ENCODE measurements around the gene PRRC2B.

The PRRC2B gene

DNA sequence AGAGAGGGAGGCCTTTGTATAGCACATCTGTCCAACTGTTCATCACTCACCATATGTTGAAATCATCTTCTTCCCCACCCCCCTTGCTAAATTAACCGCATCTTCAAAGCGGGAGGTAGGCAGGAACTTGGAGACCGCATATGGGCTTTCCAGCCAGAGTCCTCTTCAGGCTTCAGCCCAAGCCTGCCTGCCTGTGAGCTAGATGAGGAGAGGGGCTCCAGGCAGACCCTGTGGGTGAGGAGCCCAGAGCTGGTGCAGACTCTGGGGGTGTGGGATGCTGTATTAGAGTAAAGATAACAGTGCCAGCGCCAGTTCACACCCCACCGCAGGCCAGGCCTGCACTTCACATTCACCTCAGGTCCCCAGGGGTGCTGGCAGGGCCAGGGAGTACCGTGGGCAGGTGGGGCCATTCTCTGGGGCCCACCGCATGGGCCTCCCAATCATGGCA is 16.2 kb downstream of the PRRC2B start:
- DNase-seq = peak; percentile 38

GRCh38 chr9:131411719-131412681 is 18.1 kb downstream of the PRRC2B start:
- no peak for DNase-seq

DNA sequence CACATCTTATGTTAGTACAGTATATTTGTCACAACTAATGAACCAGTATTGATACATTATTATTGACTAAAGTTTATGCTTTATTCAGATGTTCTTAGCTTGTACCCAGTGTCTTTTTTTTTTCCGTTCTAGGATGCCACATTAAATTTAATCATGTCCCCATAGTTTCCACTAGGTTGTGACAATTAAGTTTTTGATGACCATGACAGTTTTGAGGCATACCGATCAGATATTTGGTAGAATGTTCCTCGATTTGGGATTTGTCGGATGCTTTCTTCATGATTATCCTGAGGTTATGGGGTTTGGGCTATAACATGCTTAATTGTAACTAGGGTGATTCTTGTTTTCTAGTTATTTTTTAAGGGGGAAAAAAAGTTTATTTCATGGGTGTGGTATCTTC is 22.6 kb downstream of the PRRC2B start:
- DNase-seq = no peak

- DNase-seq = no peak
Observed at GRCh38 chr9:131417264-131418142, 23.6 kb downstream of the PRRC2B start.

DNA sequence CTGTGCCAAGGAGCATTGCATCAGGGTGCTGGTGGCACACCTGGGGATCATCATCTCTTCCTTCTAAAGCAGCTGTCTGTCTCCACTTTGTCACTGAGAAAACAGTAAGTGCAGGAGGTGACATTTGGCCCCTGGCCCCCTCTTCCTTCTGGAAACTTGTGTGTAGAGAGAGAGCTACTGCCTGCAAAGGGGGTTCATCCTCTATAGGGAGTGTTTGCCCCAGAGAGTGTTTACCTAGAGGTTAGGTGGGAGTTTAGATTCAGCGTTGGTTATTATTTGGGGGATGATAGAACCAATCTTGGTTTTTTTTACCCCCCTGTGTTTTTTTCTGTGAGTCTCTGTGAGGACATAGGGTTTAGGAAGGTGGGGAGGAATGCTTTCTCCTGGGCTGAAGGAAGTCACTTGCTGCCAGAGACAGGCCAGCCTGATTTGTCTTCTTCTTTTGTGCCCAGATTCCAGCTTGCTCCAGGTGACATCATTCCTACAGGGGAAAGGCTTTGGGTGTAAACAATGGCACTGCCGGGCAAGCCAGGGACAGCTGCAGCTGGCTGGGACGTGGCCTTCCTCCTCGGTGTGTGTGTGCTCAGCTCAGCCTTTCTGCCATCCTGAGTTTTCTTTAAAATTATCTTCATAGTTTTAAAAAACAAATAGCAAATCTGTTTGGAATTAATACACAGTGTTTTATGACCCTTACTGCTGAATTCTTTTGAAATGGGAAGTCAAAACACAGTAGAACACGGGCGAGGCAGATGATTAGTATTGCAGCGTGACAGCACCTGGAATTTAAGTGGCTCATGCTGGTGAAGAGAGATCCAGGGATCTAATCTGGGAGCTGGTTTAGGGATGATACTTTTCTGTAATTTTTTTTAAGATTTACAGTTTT is 24.5 kb downstream of the PRRC2B start:
- no peak for DNase-seq

GRCh38 chr9:131419026-131419614 is 25.2 kb downstream of the PRRC2B start:
- no peak for DNase-seq

DNA sequence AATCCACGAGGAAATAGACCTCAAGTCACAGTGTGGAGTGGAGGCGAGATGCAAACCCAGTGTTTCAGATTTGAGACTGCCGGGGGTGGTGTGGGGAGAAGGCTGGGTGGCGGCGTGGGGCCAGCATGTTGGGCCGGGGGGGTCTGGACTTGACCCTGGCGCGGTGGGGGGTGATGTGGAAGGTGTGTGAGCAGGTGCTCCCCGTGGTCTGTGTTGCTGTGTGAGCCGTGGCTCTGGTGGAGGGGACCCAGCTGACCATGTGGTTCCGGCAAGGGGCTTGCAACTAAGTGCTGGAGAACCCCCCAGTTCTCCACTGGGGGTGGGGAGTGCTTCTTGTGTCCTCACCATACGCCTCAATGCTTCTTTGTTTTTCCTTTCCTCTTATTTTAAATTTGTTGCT is 25.8 kb downstream of the PRRC2B start:
- no peak for DNase-seq

DNA sequence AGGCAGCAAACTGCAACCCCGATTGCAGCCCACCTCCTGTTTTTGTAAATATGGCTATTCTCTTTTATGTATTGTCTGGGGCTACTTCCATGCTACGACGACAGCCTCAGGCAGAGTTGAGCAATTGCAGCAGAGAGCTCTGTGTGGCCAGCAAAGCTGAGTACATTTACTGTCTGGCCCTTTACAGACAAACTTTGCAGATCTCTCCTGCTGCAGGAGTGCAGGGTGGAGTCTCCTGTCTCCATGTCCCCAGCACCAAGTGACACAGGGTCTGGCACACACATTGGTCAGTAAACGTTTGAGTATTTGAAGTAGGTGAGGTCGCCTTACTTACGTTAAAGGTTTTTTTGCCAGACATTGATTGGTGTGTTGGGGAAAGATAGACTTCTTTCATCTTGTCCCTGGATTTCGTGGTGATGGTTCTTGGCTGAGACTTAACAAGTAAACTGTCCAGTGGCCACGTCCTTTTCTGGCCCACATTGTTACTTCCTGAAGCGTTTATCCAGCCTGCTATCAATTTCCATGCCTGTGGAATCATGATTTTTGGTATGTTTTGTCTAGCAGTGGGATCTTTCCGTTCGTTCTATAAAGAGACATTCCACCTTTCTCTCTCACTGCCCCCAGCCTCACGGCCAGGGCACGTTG is 27.2 kb downstream of the PRRC2B start:
- DNase-seq = no peak

DNA sequence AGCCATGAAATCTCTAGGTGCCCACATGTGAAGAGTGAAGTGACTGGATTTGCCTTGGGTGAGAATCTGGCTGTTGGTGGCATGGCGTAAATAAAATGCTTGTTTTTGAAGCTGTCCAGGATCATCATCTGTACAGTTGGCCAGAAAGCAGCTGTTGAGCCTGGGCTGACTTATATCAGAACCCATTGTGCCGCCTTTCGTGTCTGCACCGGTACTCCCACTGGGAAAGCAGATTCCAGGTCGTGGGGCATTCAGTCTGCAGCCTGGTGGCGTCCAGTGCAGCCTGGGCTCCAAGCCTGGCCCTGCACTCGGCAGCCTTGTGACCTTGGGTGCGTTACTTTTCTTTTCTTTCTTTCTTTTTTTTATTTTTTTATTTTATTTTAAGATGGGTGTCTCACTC is 27.8 kb downstream of the PRRC2B start:
- DNase-seq = no peak

GRCh38 chr9:131422241-131422792 is 28.4 kb downstream of the PRRC2B start:
- DNase-seq = no peak

DNA sequence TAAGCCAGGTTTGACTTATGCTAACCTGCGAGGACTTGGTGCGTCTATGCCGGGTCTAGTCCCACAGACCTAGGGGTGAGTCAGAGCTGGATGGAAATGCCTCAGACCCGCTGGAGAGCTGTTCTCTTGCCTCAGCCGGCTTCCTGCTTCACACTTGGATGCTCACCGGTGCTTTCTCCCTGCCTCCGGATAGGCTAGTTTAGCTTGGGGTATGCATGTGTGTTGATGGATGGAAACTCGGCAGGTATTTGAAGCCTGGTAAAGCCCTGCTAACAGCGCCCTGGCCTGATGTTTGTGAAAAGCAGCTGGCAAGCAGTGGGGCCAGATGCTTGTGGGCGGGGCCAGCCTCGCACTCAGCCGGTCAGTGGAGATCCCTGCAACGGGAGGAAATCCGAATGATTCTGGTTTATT is 29.3 kb downstream of the PRRC2B start:
- DNase-seq = peak; percentile 74

DNA sequence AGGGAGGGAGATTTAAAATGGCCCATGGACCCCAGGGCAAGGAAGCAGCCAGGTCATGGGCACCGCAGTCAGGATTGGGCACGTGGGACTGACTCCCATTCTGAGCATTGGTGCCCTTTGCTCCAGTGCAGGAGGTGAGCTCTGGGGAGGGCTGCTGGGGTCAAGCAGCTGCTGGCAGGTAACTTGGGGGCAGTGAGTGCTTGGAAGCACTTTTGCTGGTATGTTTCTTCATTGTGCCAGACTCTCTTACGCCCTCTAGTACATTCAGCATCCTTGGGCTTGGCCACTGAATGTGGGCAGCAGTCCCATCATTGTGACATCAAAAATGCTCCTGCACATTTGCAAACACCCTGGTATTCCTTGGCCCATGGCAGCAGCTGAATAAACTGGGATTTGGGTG is 32.7 kb downstream of the PRRC2B start:
- DNase-seq = no peak

- DNase-seq = no peak
Observed at GRCh38 chr9:131429121-131430012, 35.5 kb downstream of the PRRC2B start.

- no peak for DNase-seq
Observed at GRCh38 chr9:131432050-131432449, 38.2 kb downstream of the PRRC2B start.

DNA sequence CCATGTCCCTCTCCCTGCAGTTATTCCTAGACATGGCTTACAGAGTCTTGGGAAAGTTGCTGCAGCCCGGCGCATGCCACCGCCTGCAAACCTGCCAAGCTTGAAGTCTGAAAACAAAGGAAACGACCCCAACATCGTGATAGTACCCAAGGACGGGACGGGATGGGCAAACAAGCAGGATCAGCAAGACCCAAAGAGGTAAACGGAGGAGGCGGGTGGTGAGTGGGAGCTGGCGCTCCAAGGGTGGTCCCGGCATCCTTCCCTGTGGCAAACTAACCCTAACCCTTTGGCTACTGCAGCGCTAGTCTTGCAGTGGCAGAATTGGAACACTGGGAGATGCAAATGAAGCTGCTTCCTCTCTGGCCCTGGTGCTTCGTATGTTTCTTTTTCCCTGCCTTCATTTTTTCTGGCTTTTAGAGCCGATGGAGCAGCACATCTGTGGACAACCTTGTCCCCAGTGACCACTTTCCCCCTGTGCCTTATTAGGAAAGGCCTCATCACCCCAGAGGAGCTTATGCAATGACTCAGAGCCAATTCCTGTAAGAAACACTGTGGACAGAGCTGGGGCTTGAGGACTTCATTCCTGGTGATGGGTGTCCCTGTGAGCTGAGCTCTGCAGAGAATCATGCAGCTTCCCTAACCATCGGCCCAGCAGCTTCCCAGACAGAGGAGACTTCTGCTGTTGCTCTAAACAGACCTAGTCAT is 38.9 kb downstream of the PRRC2B start:
- no peak for DNase-seq

DNA sequence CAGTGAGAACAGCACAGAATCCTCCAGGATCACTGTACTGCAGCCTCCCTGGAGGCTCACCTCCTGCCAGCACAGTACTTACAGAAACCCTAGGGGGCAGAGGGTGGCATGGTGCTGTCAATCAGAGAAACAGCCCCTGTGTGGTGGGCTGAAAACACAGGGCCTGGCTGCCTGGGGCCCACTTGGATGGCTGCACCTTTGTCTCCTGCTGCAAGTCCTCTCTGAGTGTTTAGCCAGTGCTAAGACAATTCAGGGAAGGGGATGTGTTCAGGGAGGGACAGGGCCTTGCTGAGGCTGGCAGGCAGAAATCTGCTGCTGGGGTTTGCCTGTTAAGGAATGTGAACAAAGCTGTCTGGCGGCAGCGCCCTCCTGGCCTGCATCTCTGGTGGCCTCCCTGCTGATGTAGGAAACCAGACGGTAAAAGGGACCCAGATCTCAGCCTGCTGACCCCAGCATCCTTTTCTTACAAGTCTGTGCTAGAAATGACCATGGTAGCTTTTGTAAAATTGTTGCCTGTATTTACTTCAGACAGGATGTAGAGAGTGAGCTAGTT is 39.5 kb downstream of the PRRC2B start:
- DNase-seq = no peak

- no peak for DNase-seq
Observed at GRCh38 chr9:131434673-131435072, 40.8 kb downstream of the PRRC2B start.

GRCh38 chr9:131436376-131436775 is 42.5 kb downstream of the PRRC2B start:
- DNase-seq = peak; percentile 41

DNA sequence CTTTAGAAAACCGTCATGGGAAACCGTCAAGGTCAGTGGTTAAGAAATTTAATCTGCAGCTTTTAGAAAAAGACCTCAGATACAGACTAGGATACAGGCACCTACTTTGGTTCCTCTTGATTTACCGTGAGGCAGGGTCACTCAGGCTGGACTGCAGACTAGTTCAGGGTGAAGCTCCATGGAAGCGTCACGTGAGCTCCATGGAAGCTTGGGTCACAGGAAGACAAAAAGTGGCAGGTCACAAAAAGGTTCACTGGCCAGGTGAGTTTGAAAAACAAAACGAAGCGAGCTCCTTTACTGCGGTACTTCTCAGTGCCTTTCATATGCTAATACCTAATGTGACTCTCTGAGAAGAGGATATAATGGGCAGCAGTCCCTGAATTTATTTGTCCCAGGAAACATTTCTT is 43.0 kb downstream of the PRRC2B start:
- no peak for DNase-seq

All from right hindlimb (tissue), 1 donor.